ENCODE results near the gene DCAF5.

DNA sequence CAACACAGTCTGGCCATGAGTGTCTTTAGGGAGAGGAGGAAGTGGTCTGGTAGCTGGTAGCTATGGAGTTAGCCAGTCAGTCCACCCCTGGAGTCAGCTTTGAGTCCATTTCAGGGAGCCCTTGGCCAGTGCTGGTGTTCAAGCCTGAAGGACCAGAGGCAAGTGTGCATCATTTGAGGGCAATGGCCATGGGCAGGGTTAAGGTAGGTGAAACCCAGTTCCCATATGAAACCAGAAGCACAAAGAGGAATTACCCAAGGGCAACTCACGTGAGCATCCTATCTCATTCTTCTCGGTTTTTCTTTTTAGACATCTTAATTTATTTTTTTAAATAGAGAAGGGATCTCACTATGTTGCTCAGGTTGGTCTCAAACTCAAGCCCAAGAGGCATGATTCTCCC is 112.6 kb downstream of the DCAF5 start:
- TF ChIP-seq, protein P1, sequence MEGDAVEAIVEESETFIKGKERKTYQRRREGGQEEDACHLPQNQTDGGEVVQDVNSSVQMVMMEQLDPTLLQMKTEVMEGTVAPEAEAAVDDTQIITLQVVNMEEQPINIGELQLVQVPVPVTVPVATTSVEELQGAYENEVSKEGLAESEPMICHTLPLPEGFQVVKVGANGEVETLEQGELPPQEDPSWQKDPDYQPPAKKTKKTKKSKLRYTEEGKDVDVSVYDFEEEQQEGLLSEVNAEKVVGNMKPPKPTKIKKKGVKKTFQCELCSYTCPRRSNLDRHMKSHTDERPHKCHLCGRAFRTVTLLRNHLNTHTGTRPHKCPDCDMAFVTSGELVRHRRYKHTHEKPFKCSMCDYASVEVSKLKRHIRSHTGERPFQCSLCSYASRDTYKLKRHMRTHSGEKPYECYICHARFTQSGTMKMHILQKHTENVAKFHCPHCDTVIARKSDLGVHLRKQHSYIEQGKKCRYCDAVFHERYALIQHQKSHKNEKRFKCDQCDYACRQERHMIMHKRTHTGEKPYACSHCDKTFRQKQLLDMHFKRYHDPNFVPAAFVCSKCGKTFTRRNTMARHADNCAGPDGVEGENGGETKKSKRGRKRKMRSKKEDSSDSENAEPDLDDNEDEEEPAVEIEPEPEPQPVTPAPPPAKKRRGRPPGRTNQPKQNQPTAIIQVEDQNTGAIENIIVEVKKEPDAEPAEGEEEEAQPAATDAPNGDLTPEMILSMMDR (conservative IDR thresholded peaks at IDR 0.05), result no peak
- no peak for TF ChIP-seq EZH2 (IDR thresholded peaks at IDR 0.05; ENCODE audit: low read depth)
